Fibroblast of skin of left quadriceps (primary cell): Measurements from ENCODE around the gene ACO1.
A peak's percentile ranks its signal among the peaks of the same experiment; 100 is the strongest.

Experiments used
- DNase-seq, 2 experiments: peaks; one replicate each; pipeline ENCODE4 v3.0.0-alpha.2; 2013; ENCODE audit warnings: low read depth in 2 of 2

The ACO1 gene

DNA sequence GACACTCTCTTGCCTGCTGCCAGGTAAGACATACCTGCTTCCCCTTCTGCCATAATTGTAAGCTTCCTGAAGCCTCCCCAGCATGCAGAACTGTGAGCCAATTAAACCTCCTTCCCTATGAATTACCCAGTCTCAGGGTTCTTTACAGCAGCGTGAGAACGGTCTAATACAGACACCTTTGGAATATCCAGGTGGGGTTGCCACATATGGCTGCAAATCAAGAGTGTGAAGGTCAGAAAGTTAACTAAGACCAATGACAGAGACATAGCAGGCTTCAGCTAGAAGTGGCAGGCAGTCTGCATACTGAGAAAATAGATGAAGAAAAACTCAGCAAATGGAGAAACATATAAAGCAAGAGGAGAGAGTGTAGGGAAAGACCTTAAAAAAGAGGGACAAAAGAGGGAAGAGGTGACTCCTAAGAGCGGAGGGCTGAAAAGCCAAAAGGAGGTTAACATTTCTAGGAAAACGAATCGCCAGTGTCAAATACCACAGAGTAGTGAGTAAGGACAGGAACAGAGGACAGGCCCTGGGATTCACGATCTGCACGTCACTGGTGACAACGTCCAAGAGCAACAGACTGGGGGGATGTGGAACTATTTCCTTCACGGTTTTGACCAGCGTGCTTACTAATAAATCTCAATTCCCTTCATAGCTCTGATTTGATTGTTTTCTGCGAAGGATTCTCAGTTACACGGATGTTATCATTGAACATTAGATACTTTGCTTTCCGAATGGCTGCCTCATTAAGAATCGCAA is 1.7 kb upstream of the ACO1 start:
- no peak for DNase-seq

DNA sequence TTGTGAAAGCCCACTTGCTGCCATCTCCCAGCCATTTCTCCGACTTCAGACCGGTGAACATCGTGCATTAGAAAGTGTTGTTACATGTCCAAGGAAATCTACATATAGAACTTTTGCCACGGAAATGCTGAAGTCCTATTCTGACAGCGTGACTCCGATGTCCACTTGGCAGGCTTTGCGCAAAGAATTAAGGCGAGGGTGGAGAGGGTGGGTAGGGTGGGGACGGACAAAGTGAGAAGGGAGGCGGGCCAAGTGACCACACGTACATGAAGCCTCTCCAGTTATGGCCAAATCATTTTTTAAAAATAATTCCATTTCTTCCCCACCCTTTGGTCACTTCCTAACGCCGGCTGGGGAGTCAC is 460 bp upstream of the ACO1 start:
- DNase-seq = no peak

GRCh38 chr9:32385152-32385884 is 875 bp downstream of the ACO1 start:
- peak in 1 of 2 experiments; percentile 18 for DNase-seq

- DNase-seq = no peak
Measured at GRCh38 chr9:32385885-32386283, 1.4 kb downstream of the ACO1 start.

DNA sequence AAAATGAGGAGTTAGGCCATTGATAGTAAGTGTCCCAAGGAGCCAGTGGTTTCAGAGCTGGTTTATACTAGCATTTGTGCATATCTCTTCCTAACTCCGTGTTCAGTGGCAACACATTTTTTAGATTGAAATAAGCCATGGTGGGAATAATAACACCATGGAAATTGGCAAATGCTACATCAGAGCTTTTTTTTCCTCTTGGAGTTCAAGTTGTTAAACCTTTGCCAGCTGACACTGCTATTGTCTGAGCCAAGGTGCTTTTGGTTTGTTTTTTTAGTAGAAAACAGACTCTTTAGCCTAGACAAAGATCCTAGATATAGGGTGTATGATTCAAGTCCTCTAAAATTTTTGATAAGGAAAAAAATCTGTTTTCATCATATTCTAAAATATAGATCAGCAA is 2.8 kb downstream of the ACO1 start:
- DNase-seq = no peak

DNA sequence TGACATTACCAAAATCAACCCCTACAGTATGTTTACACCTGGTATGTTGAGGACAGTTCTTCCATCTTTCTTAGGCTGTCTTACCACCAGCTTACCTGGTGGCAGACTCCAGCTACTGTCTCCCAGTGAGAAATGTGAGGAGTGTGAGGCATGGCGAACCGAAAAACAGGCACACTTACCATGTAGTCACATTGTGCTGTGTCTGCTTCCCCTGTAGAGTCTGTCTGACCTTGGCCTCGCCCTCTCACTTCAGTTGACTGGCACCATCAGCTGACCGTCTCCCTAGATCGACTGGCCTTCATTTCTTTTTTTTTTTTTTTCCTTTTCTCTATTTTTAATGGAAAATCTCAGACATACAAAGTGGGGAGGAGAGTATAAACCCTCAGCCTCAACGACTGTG is 4.9 kb downstream of the ACO1 start:
- DNase-seq = no peak

- DNase-seq = no peak
Measured at GRCh38 chr9:32393911-32394310, 9.5 kb downstream of the ACO1 start.

GRCh38 chr9:32394381-32395049 is 10.1 kb downstream of the ACO1 start:
- no peak for DNase-seq

GRCh38 chr9:32395510-32396216 is 11.2 kb downstream of the ACO1 start:
- DNase-seq = peak; percentile 81 to 82

GRCh38 chr9:32398207-32398606 is 13.8 kb downstream of the ACO1 start:
- DNase-seq = no peak

DNA sequence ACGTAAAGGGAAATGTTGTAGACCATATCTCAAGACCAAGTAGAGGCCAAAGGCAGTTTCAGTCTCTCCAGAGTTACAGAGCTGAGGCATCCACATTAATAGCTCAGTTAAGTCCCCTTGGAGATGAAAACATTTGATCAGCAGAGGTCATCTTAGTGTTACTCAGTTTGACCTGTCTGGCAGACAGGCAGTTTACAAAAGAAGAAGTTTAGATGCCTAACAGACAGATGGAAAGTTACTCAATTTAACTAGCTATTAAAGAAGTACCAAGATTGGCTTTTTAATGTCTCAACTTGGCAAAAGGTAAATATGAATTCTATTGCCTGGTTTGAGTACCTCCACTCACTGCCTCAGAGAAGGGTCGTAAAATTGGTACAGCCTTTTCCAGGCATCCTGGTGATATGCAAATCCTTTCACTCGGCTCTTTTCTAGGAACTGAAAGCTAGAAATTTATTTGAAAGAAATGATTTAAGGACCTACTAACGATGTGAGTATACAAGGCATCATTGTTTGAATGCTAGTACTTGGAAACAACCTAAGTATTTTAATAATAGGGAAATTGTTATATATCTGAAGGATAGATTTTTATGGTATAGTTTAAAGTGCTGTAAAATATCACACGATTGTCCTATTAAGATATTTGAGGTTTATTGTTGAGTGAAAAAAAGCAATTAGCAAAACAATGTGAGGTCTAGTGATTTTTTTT is 14.8 kb downstream of the ACO1 start:
- DNase-seq = no peak

DNA sequence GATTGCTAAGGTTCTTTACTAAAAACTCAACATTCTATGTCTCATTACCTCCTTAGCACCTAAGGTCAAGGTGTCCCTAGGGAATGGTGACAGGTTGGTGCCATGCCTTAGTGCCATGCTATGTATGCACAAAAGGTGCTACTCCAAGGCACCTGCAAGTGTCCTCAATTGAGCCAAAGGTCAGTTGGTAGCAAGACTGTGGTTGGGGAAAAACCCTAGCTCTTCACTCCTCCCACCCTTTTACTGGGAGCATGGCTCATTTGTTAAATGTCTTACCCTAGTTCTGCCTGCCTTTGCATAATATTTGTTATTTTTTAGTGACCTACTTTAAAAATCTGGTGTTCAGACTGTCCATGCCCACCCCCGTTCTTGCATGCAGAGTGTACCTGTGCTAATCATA is 17.0 kb downstream of the ACO1 start:
- no peak for DNase-seq

- DNase-seq = no peak
Measured at GRCh38 chr9:32403567-32404260, 19.3 kb downstream of the ACO1 start.

- no peak for DNase-seq
Measured at GRCh38 chr9:32404402-32404801, 20.0 kb downstream of the ACO1 start.

DNA sequence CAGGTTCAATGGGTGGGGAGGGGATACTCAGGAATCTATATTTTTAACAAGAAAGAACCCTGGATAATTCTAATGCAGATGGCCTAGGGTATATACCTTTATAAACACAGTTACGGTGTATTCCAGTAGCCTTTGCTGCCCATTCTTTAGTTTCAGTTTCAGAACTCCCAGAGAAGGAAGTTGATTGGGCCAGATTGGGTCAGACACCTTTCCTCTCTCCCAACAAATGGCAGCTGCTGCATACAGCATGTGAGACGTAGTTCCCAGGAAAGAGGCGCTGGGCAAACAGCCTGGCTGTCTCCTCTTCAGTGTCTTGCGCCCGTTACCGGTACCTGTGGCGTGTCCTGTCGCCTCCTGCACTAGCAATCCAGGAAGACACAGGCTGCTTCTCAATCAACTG is 20.4 kb downstream of the ACO1 start:
- DNase-seq = no peak

- DNase-seq = no peak
Measured at GRCh38 chr9:32405506-32405905, 21.1 kb downstream of the ACO1 start.

DNA sequence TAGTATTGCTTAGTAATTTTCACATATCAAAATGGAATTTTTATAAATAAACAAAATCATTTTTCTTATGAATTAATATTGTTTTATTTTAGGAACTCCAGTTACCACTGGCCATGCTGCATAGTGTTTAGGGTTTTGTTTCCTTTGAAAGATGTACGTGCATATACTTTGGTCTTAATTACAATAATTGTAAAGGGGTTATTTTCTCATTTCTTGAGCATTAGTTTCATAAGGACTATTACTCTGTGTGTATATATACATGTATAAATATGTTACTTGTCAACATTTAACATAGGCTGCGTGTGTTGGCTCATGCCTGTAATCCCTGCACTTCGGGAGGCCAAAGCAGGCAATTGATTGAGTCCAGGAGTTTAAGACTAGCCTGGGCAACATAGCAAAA is 21.6 kb downstream of the ACO1 start:
- DNase-seq = no peak

DNA sequence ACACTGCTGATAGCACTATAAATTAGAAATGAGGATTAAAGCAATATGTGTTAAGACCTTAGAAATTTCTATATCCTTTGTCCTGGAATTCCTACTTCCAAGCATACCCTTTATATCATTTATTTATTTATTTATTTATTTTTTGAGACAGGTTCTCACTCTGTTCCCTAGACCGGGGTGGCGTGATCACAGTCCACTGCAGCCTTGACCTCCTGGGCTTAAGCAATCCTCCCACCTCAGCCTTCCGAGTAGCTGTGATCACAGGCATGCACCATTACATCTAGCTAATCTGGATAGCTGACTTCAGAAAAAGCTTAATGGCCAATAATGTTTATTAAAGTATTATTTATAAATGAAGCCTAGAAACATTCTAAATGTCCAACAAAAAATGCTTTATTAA is 27.3 kb downstream of the ACO1 start:
- no peak for DNase-seq

GRCh38 chr9:32412440-32412839 is 28.0 kb downstream of the ACO1 start:
- no peak for DNase-seq

DNA sequence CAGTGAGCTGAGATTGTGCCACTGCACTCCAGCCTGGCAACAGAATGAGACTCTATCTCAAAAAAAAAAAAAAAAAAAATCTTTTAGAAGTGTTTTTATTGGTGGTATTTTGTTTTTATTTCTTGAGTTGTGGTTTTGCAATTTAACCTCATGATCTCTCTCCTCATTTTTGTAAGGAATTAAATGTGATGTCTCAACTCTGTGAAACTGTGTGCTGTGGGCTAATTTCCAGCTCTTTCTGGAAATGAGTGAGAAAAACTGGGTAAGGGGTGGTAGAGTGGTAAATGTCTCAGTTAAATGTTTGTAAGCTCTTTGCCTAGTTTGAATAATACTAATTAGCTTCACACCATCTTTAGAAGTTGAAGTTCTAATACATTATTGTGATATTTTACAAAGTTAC is 29.0 kb downstream of the ACO1 start:
- no peak for DNase-seq

- DNase-seq = no peak
Measured at GRCh38 chr9:32414856-32415255, 30.4 kb downstream of the ACO1 start.
